OCI-LY7 (cell line): Measurements from ENCODE around the gene PARD3B. TPM values are rescaled to one million over a fixed set of nuclear protein-coding genes. Genes with fewer than 3 reads are reported as not detected.

Experiments
- BruUV-seq: library from RNA; stranded (reverse); fragments of 400-500 nt; replicated peaks from 2 replicates; lab custom pipeline; 2021; lab: Mats Ljungman, UMichigan
- CTCF ChIA-PET: fragments of 300-600 bp; sonication (Branson Sonifier 250); formaldehyde crosslinking; loops from one replicate; lab custom pipeline; 2022; ENCODE audit warnings: antibody characterized with exemption; ENCODE audit not compliant: unreplicated experiment; lab: Charles Lee
- POLR2A ChIA-PET: fragments of 300-600 bp; sonication (Branson Sonifier 250); formaldehyde crosslinking; loops from one replicate; lab custom pipeline; 2022; ENCODE audit warnings: antibody characterized with exemption; lab: Charles Lee
- DNase-seq: peaks from one replicate; pipeline ENCODE4 v3.0.0-alpha.2; 2015; ENCODE audit warnings: low spot score
- H2AFZ ChIP-seq: fragments of 200-600 bp; sonication (generic), shearing (Covaris generic); 2 replicates; pipeline ENCODE4 v1.6.1; 2014; ENCODE audit warnings: mild to moderate bottlenecking, antibody characterized with exemption, low read length, moderate library complexity
- H3K27ac ChIP-seq: fragments of 200-600 bp; sonication (generic); 2 replicates; pipeline ENCODE4 v1.5.1; 2014; ENCODE audit warnings: mixed run types, low read depth, mild to moderate bottlenecking, moderate library complexity, low read length, inconsistent platforms; ENCODE audit not compliant: poor library complexity, severe bottlenecking
- H3K36me3 ChIP-seq: fragments of 200-600 bp; sonication (generic); 2 replicates; pipeline ENCODE4 v1.6.1; 2014; ENCODE audit warnings: mild to moderate bottlenecking, antibody characterized with exemption, low read length, moderate library complexity, mixed read lengths; ENCODE audit not compliant: insufficient read depth
- H3K4me1 ChIP-seq: fragments of 200-600 bp; sonication (generic); 2 replicates; pipeline ENCODE4 v1.5.1; 2014; ENCODE audit warnings: mild to moderate bottlenecking, low read length; ENCODE audit not compliant: insufficient read depth, poor library complexity, severe bottlenecking
- H3K4me2 ChIP-seq: fragments of 200-600 bp; sonication (generic); 2 replicates; pipeline ENCODE4 v1.6.1; 2014; ENCODE audit warnings: mild to moderate bottlenecking, low read length
- H3K4me3 ChIP-seq: fragments of 200-600 bp; sonication (generic); 2 replicates; pipeline ENCODE4 v1.5.1; 2014; ENCODE audit warnings: mild to moderate bottlenecking, low read depth, low read length; ENCODE audit not compliant: poor library complexity, severe bottlenecking
- H3K79me2 ChIP-seq: fragments of 200-600 bp; sonication (generic); 2 replicates; pipeline ENCODE4 v1.6.1; 2016; ENCODE audit warnings: low read depth, mild to moderate bottlenecking, low read length, moderate library complexity, mixed read lengths; ENCODE audit not compliant: insufficient read depth
- H3K9me2 ChIP-seq: fragments of 200-600 bp; sonication (generic); 2 replicates; pipeline ENCODE4 v1.6.1; 2016; ENCODE audit warnings: mild to moderate bottlenecking, low read length, mixed read lengths; ENCODE audit not compliant: insufficient read depth
- H3K9me3 ChIP-seq: fragments of 200-600 bp; sonication (generic); 2 replicates; pipeline ENCODE4 v1.6.1; 2014; ENCODE audit warnings: mild to moderate bottlenecking, mixed run types, low read length, mixed read lengths
- H4K20me1 ChIP-seq: fragments of 200-600 bp; sonication (generic); 2 replicates; pipeline ENCODE4 v1.6.1; 2014; ENCODE audit warnings: mild to moderate bottlenecking, antibody characterized with exemption, low read length, moderate library complexity, mixed read lengths; ENCODE audit not compliant: insufficient read depth
- CTCF ChIP-seq: fragments of 200-600 bp; sonication (generic); conservative IDR thresholded peaks from 2 replicates; pipeline ENCODE4 v1.5.1; 2014; ENCODE audit warnings: mild to moderate bottlenecking, antibody characterized with exemption, low read length, moderate library complexity, mixed read lengths
- EZH2phosphoT487 ChIP-seq: fragments of 200-600 bp; sonication (generic); IDR thresholded peaks from 2 replicates; pipeline ENCODE4 v1.6.1; 2018; ENCODE audit warnings: low read depth, borderline replicate concordance, mild to moderate bottlenecking, mixed run types, antibody characterized with exemption, low read length, moderate library complexity, mixed read lengths
- intact Hi-C: fragments of 100-400 bp; cut with micrococcal nuclease; formaldehyde crosslinking; loops from one replicate; pipeline ENCODE4 v1.10.0; 2022; ENCODE audit not compliant: unreplicated experiment
- total RNA-seq, 2 experiments: library from RNA; depleted of rRNA in 1 of 2; stranded (reverse); fragments of >200 nt in 1 of 2; shearing (Covaris generic) in 1 of 2; gene quantifications; 2 replicates each; pipeline ENCODE4 v1.2.3, GENCODE V29; 2014 to 2022

The PARD3B gene
- total RNA-seq, 2 experiments from 2014 or later = not detected

DNA sequence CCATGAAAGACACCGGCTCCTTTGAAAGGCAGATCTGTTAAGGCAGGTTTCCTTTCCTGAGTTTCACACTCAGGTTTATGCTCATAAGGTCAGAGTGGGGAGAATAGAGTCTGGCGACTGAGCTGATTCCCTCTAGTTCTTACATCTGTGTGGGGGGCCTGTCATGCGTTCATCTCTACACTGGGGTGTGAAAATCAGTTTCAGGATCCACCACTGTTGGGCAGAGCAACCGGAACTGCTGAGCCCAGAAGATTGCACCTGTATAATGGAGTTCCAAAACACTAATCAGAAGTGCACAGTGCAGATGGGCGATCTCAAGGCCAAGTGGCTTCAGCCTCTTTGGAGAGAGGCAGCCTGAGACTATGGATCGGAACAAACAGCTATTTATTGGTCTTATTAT, 955.7 kb downstream of the PARD3B start:
- no peak overlapping the region for H3K27ac ChIP-seq
- intact Hi-C loops = no loop called here
- H4K20me1 ChIP-seq = no peaks in the 10 kb centered on the region
- H3K9me3 ChIP-seq = no peaks in the 10 kb centered on the region
- TF ChIP-seq CTCF = no peak
- no peak for TF ChIP-seq EZH2phosphoT487
- DNase-seq = no peak
- no peaks in the 10 kb centered on the region for H3K9me2 ChIP-seq
- H3K79me2 ChIP-seq = no peaks in the 10 kb centered on the region
- BruUV-seq = no TSS peak
- CTCF ChIA-PET = no interaction called here
- no peaks in the 10 kb centered on the region for H3K4me1 ChIP-seq
- H3K36me3 ChIP-seq = no peaks in the 10 kb centered on the region
- H3K4me2 ChIP-seq = no peak overlapping the region
- H2AFZ ChIP-seq = no peak overlapping the region
- H3K4me3 ChIP-seq = no peak overlapping the region
- POLR2A ChIA-PET = no interaction called here

- intact Hi-C loops = no loop called here
- POLR2A ChIA-PET = interaction anchor here (0.5 kb wide), 1 partner anchor 871 kb away, joined by 3 read pairs; no protein-coding TSS in a partner anchor
Measured at GRCh38 chr2:205501826-205502225, 956.6 kb downstream of the PARD3B start.

More at GRCh38 chr2:205501826-205502225, 956.6 kb downstream of the PARD3B start:
- Histone ChIP-seq H3K27ac (no peak overlapping the region), H3K9me2 (no peaks in the 10 kb centered on the region), H3K4me2 (no peak overlapping the region), H3K4me3 (no peak overlapping the region), H4K20me1 (no peaks in the 10 kb centered on the region), H3K36me3 (no peaks in the 10 kb centered on the region), H3K79me2 (no peaks in the 10 kb centered on the region), H3K9me3 (no peaks in the 10 kb centered on the region), H2AFZ (no peak overlapping the region), H3K4me1 (no peaks in the 10 kb centered on the region)
- no TSS peak for BruUV-seq
- TF ChIP-seq CTCF (no peak), EZH2phosphoT487 (no peak)
- DNase-seq = no peak
- CTCF ChIA-PET = no interaction called here
